ENCODE data around the gene RSPH4A. TPM values are rescaled to one million over a fixed set of nuclear protein-coding genes. Genes with fewer than 3 reads are reported as not detected.
A peak's percentile ranks its signal among the peaks of the same experiment; 100 is the strongest.

The RSPH4A gene
- total and polyA plus RNA-seq, 2 of the 8 experiments (the other 6 are each of a cell fraction or from before 2014, with no cell fraction given) = 0.38 to 0.52 TPM

DNA sequence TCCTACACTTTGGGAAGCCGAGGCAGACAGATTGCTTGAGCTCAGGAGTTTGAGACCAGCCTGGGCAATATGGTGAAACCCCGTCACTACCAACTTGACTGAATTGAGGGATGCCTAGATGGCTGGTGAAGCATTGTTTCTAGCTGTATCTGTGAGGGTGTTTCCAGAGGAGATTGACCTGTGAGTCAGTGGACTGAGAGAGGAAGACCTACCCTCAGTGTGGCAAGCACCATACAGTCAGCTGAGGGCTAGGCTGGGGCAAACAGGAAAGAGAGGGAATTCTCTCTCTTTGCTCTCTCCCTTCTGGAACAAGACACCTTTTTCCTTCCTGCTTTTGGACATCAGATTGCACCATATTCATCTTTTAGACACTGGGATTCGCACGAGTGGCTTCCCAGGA, 56.0 kb downstream of the RSPH4A start:
- no peak for FAIRE-seq
- no peak overlapping the region for H4K91ac ChIP-seq (replicated peaks; ENCODE audit: insufficient read length, low read length)

More for the DNA sequence above, 56.0 kb downstream of the RSPH4A start:
- Histone ChIP-seq H2BK12ac (ENCODE audit: low read depth, low read length) (no peak overlapping the region), H2BK15ac (ENCODE audit: low read length) (no peak overlapping the region), H3K36me3 (ENCODE audit: control insufficient read depth in 2 of 4, insufficient read depth in 4 of 4, low read length in 3 of 4) (no peaks in the 10 kb centered on the region), H3K23ac (ENCODE audit: insufficient read length) (no peak overlapping the region), H3K4me2 (ENCODE audit: insufficient read depth in 1 of 2, low read depth in 2 of 2, low read length in 2 of 2) (no peak overlapping the region), H3K4ac (replicated peaks; ENCODE audit: insufficient read length, low read depth, low read length) (no peak overlapping the region), H3K27me3 (replicated peaks in 1 of 4; ENCODE audit: control insufficient read depth in 3 of 4, extremely low read depth in 1 of 4, insufficient read depth in 3 of 4, low read length in 3 of 4) (no peaks in the 10 kb centered on the region), H3K4me3 (ENCODE audit: extremely low read depth in 1 of 4, insufficient read depth in 2 of 4, low read depth in 3 of 4, low read length in 4 of 4) (no peak overlapping the region), H3K27ac (ENCODE audit: low read depth, low read length) (no peak overlapping the region), H3K23me2 (ENCODE audit: low read depth, low read length) (0 out of 2 replicates have a peak, but pooled peaks cover 1% of the 10 kb centered on the region), H3K9me3 (ENCODE audit: insufficient read depth in 2 of 2, low read depth in 1 of 2, low read length in 1 of 2) (no peaks in the 10 kb centered on the region; a peak in 1 of 4 replicates), H3K4me1 (replicated peaks in 1 of 4; ENCODE audit: control insufficient read depth in 3 of 4, insufficient read depth in 4 of 4, low read length in 3 of 4) (peaks cover 0 to 2% (median 0%) of the 10 kb centered on the region in 4 experiments; a peak in 1 of 7 replicates), H3K79me2 (ENCODE audit: control insufficient read depth in 1 of 2, insufficient read depth in 2 of 2, low read length in 2 of 2) (peaks cover 0 to 12% of the 10 kb centered on the region in 2 experiments; a peak in 3 of 4 replicates), H3K14ac (ENCODE audit: insufficient read length) (no peak overlapping the region), H2AK5ac (ENCODE audit: low read depth, low read length) (no peak overlapping the region), H3K56ac (replicated peaks; ENCODE audit: insufficient read length, low read depth, low read length) (no peak overlapping the region), H4K8ac (ENCODE audit: extremely low read depth, insufficient read depth, low read length) (no peak overlapping the region), H2BK20ac (ENCODE audit: low read length) (no peak overlapping the region), H3K9ac (replicated peaks in 1 of 4; ENCODE audit: extremely low read depth in 1 of 4, low read depth in 3 of 4, low read length in 3 of 4) (no peak overlapping the region), H2AFZ (ENCODE audit: low read length) (peak overlapping the region; percentile 65), H4K20me1 (replicated peaks in 1 of 2; ENCODE audit: control insufficient read depth in 1 of 2, insufficient read depth in 2 of 2, low read length in 2 of 2) (no peaks in the 10 kb centered on the region), H2BK5ac (ENCODE audit: low read depth, low read length) (no peak overlapping the region), H3K18ac (ENCODE audit: extremely low read depth, low read length) (no peak overlapping the region), H3K79me1 (ENCODE audit: low read depth, low read length) (peaks cover 3% of the 10 kb centered on the region), H2BK120ac (replicated peaks; ENCODE audit: low read depth, low read length) (no peak overlapping the region), H4K5ac (ENCODE audit: insufficient read length, low read depth, low read length) (no peak overlapping the region)
- TF ChIP-seq NRF1 (IDR thresholded peaks at IDR 0.05; ENCODE audit: low read depth, low read length) = no peak
- TF ChIP-seq BACH1 (IDR thresholded peaks at IDR 0.05; ENCODE audit: low read length) = no peak
- POLR2A ChIA-PET (ENCODE audit: partially characterized antibody) = interaction anchor here (1.2 kb wide), 1 partner anchor 8 kb away, joined by 3 read pairs; no protein-coding TSS in a partner anchor
- WGBS, 2 experiments (ENCODE audit: extremely low coverage in 1 of 2, insufficient coverage in 1 of 2, insufficient read length in 1 of 2, insufficient replicate concordance in 2 of 2, low coverage in 1 of 2, low lambda C conversion rate in 2 of 2, missing lambda C conversion rate in 1 of 2) = 92% methylated on average over 4 of the region's 4 CpGs; no CpG with 5 or more reads in 1 of the 2 experiments
- no peak for DNase-seq (ENCODE audit: low read depth in 1 of 2, low spot score in 2 of 2)
- CTCF ChIA-PET (ENCODE audit: partially characterized antibody) = interaction anchor here (0.6 to 1.3 kb wide), 3 partner anchors 8 to 456 kb away, joined by 3 to 4 read pairs (median 3); no protein-coding TSS in a partner anchor

Measured in H1 (cell line).